Loucy (cell line): Measurements from ENCODE around the gene ANAPC16.

Experiments
- H2AFZ ChIP-seq: fragments of 200-600 bp; sonication (generic); 2 replicates; pipeline ENCODE4 v1.6.0; 2016; ENCODE audit warnings: antibody characterized with exemption, mild to moderate bottlenecking, low read length, moderate library complexity
- H3F3A ChIP-seq: fragments of 200-600 bp; 2 replicates; pipeline ENCODE4 v1.6.0; 2016; ENCODE audit warnings: antibody characterized with exemption, low read depth, mild to moderate bottlenecking
- H3K27me3 ChIP-seq: fragments of 200-600 bp; sonication (generic); 2 replicates; pipeline ENCODE4 v1.6.1; 2014; ENCODE audit warnings: low read length, mild to moderate bottlenecking; ENCODE audit not compliant: insufficient read depth, poor library complexity, severe bottlenecking
- H3K36me3 ChIP-seq: fragments of 200-600 bp; sonication (generic); 2 replicates; pipeline ENCODE4 v1.6.1; 2016; ENCODE audit warnings: low read length; ENCODE audit not compliant: insufficient read depth
- H3K4me1 ChIP-seq: fragments of 200-600 bp; sonication (generic); 2 replicates; pipeline ENCODE4 v1.5.1; 2014; ENCODE audit warnings: low read length, mild to moderate bottlenecking; ENCODE audit not compliant: insufficient read depth, poor library complexity, severe bottlenecking
- H3K4me2 ChIP-seq: fragments of 200-600 bp; sonication (generic); 2 replicates; pipeline ENCODE4 v1.6.0; 2014; ENCODE audit warnings: antibody characterized with exemption, low read length, low read depth, mild to moderate bottlenecking; ENCODE audit not compliant: poor library complexity, severe bottlenecking
- H3K4me3 ChIP-seq: fragments of 200-600 bp; sonication (generic); 2 replicates; pipeline ENCODE4 v1.5.1; 2014; ENCODE audit warnings: low read length, mild to moderate bottlenecking, mixed read lengths; ENCODE audit not compliant: poor library complexity, severe bottlenecking
- H3K79me2 ChIP-seq: fragments of 200-600 bp; sonication (generic); 2 replicates; pipeline ENCODE4 v1.6.1; 2014; ENCODE audit warnings: low read length; ENCODE audit not compliant: insufficient read depth
- H3K9ac ChIP-seq: fragments of 200-600 bp; sonication (generic); 2 replicates; pipeline ENCODE4 v1.6.0; 2014; ENCODE audit warnings: mild to moderate bottlenecking, low read depth, low read length, moderate library complexity; ENCODE audit not compliant: poor library complexity, severe bottlenecking
- H3K9me2 ChIP-seq: fragments of 200-600 bp; sonication (generic); replicated peaks from 2 replicates; pipeline ENCODE4 v1.6.1; 2016; ENCODE audit warnings: low read depth, low read length, mixed read lengths
- H3K9me3 ChIP-seq: fragments of 200-600 bp; sonication (generic); 2 replicates; pipeline ENCODE4 v1.6.1; 2014; ENCODE audit warnings: mild to moderate bottlenecking, antibody characterized with exemption, low read length, low read depth; ENCODE audit not compliant: insufficient read depth
- H4K20me1 ChIP-seq: fragments of 200-600 bp; sonication (generic); 2 replicates; pipeline ENCODE4 v1.6.0; 2014; ENCODE audit warnings: antibody characterized with exemption, low read length, mild to moderate bottlenecking; ENCODE audit not compliant: insufficient read depth, poor library complexity, severe bottlenecking
- CTCF ChIP-seq: fragments of 200-600 bp; sonication (generic); conservative IDR thresholded peaks from 2 replicates; pipeline ENCODE4 v1.5.1; 2014; ENCODE audit warnings: mild to moderate bottlenecking, antibody characterized with exemption, low read length
- EZH2phosphoT487 ChIP-seq: fragments of 200-600 bp; IDR thresholded peaks from 2 replicates; pipeline ENCODE4 v1.6.1; 2018; ENCODE audit warnings: antibody characterized with exemption, mild to moderate bottlenecking, moderate library complexity, borderline replicate concordance

ANAPC16 gene

DNA sequence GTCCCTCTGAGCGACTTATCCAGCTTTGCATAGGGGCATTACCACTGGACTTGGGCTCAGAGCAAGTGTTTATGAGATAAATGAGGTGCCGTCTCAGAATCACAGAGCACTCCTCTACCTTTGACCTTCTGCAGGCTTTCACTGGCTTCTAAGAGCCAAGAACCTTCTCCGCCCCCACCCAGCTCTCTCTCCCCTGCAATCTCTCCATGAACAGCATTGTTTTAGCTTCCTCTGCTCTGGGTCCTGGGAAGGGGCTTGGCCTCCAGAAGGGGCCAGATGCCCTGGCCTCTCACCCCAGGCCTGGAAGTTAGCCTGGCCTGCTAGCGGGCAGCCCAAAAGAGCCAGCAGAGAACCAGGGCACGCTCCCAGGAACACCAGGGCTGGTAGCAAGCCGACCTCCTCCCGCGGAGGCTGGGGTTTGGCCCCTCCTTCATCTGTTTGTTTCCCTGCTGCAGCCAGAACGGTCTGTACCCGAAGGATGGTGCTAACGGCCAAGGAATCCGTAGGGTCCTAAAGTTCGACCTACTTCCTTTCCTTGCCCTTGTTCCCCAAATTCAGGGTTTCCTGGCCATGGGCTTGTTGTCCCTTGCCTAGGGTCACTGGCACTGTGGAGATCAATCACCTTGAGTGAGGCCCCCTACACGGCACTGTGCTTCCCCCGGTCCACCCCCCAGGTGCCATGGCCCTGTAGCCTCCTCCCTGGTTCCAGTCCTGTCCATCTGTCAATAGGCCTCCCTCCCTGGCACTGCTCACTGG is 39.2 kb downstream of the ANAPC16 start:
- no peaks in the 10 kb centered on the region for H3K9me2 ChIP-seq
- H3F3A ChIP-seq = no peaks in the 10 kb centered on the region
- peak overlapping the region; percentile 60 for H3K4me3 ChIP-seq
- H3K9ac ChIP-seq = peak overlapping the region; percentile 82
- H3K4me2 ChIP-seq = peak overlapping the region; percentile 69
- TF ChIP-seq CTCF (no peak), EZH2phosphoT487 (no peak)
- H3K27me3 ChIP-seq = no peaks in the 10 kb centered on the region
- H4K20me1 ChIP-seq = no peaks in the 10 kb centered on the region
- H2AFZ ChIP-seq = peak overlapping the region; percentile 63
- H3K79me2 ChIP-seq = 0 out of 2 replicates have a peak, but pooled peaks cover 6% of the 10 kb centered on the region
- H3K4me1 ChIP-seq = peaks cover 69% of the 10 kb centered on the region
- H3K36me3 ChIP-seq = no peaks in the 10 kb centered on the region
- H3K9me3 ChIP-seq = no peaks in the 10 kb centered on the region

DNA sequence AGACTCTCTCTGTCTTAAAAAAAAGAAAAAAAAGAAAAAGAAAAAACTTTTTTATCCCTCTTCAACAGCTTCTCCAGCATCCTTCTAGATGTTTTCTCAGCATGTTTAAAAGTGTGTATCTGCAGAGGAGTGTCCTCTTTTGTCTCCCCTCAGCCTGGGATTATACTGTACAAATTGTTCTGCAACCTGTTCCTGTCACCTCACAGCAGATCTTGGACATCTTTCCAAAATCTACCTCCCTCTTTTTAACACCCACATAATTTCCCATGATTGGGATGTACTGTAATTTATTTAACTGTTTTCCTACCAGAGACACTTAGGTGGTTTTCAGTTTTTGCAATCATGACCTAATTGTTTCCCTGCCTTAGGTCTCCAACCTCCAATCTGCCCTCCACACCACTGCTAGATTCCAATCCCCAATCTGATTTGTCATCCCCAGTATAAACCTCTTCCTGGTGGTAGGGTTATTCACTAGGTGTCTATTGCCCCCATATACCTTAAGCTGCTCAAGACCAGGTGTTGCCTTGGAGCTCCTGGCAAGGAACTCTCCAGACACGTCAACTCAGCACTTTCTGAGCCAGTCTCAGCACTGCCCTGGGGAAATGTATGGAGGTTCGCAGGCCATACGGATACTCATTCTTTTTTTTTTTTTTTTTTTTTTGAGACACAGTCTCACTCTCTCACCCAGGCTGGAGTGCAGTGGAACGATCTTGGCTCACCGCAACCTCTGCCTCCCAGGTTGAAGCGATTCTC is 40.3 kb downstream of the ANAPC16 start:
- Histone ChIP-seq H3K9me2 (no peaks in the 10 kb centered on the region), H2AFZ (no peak overlapping the region), H4K20me1 (no peaks in the 10 kb centered on the region), H3F3A (peaks cover 3% of the 10 kb centered on the region; the same call in 1 of the 2 replicates), H3K36me3 (no peaks in the 10 kb centered on the region), H3K4me3 (no peak overlapping the region), H3K9ac (peak overlapping the region; percentile 82), H3K4me1 (peaks cover 67% of the 10 kb centered on the region), H3K4me2 (no peak overlapping the region), H3K9me3 (no peaks in the 10 kb centered on the region), H3K27me3 (no peaks in the 10 kb centered on the region), H3K79me2 (0 out of 2 replicates have a peak, but pooled peaks cover 6% of the 10 kb centered on the region)
- TF ChIP-seq CTCF (no peak), EZH2phosphoT487 (no peak)

GRCh38 chr10:72257051-72257892 is 41.5 kb downstream of the ANAPC16 start:
- Histone ChIP-seq H3K27me3 (no peaks in the 10 kb centered on the region), H4K20me1 (no peaks in the 10 kb centered on the region), H2AFZ (peak overlapping the region; percentile 14; the same call in 1 of the 2 replicates), H3F3A (peaks cover 8% of the 10 kb centered on the region; the same call in 1 of the 2 replicates), H3K9me2 (no peaks in the 10 kb centered on the region), H3K9ac (peak overlapping the region; percentile 8), H3K4me3 (no peak overlapping the region), H3K4me2 (no peak overlapping the region), H3K4me1 (peaks cover 75% of the 10 kb centered on the region), H3K79me2 (0 out of 2 replicates have a peak, but pooled peaks cover 6% of the 10 kb centered on the region), H3K9me3 (no peaks in the 10 kb centered on the region), H3K36me3 (no peaks in the 10 kb centered on the region)
- no peak for TF ChIP-seq CTCF
- TF ChIP-seq EZH2phosphoT487 = no peak
